Smooth muscle cell (in vitro differentiated cells): ENCODE data around the gene TEPSIN. TPM values are rescaled to one million over a fixed set of nuclear protein-coding genes. Genes with fewer than 3 reads are reported as not detected.

Experiments used
- DNase-seq: peaks from one replicate; lab custom pipeline; 2025; ENCODE audit not compliant: unreplicated experiment; lab: John Stamatoyannopoulos, UW
- H2AFZ ChIP-seq: fragments of 200-600 bp; sonication (generic); 2 replicates; pipeline ENCODE4 v1.6.0; 2016; ENCODE audit warnings: antibody characterized with exemption, low read depth, mild to moderate bottlenecking
- H3F3A ChIP-seq: fragments of 200-600 bp; sonication (generic); 2 replicates; pipeline ENCODE4 v1.6.0; 2017; ENCODE audit warnings: antibody characterized with exemption, low read depth
- H3K27ac ChIP-seq: fragments of 200-600 bp; sonication (generic); 2 replicates; pipeline ENCODE4 v1.5.1; 2016; ENCODE audit warnings: low read depth, mild to moderate bottlenecking
- H3K27me3 ChIP-seq: fragments of 200-600 bp; sonication (generic); 2 replicates; pipeline ENCODE4 v1.6.1; 2016; ENCODE audit warnings: low read depth, mild to moderate bottlenecking
- H3K36me3 ChIP-seq: fragments of 200-600 bp; sonication (generic); 2 replicates; pipeline ENCODE4 v1.5.1; 2016; ENCODE audit warnings: low read depth
- H3K4me1 ChIP-seq: fragments of 200-600 bp; sonication (generic); 2 replicates; pipeline ENCODE4 v1.5.1; 2016; ENCODE audit warnings: low read depth
- H3K4me2 ChIP-seq: fragments of 200-600 bp; sonication (generic); 2 replicates; pipeline ENCODE4 v1.6.0; 2016; ENCODE audit warnings: mild to moderate bottlenecking
- H3K4me3 ChIP-seq: fragments of 200-600 bp; sonication (generic); 2 replicates; pipeline ENCODE4 v1.5.1; 2016; ENCODE audit warnings: mild to moderate bottlenecking
- H3K79me2 ChIP-seq: fragments of 200-600 bp; sonication (generic); 2 replicates; pipeline ENCODE4 v1.6.0; 2016; ENCODE audit warnings: low read depth, mild to moderate bottlenecking
- H3K9ac ChIP-seq: fragments of 200-600 bp; sonication (generic); 2 replicates; pipeline ENCODE4 v1.6.0; 2016; ENCODE audit warnings: low read depth
- H3K9me3 ChIP-seq: fragments of 200-600 bp; sonication (generic); replicated peaks from 2 replicates; pipeline ENCODE4 v1.5.1; 2016; ENCODE audit warnings: low read depth
- H4K20me1 ChIP-seq: fragments of 200-600 bp; sonication (generic); 2 replicates; pipeline ENCODE4 v1.6.0; 2016; ENCODE audit warnings: low read depth
- WGBS: methylation state at CpG from one replicate; pipeline ENCODE4 v1.1.7; 2016; ENCODE audit warnings: low lambda C conversion rate; 5-methylcytosine and 5-hydroxymethylcytosine counted together
- polyA plus RNA-seq: library from polyadenylated mRNA; unstranded; fragments of >200 nt; fragmentation: Nextera tagmentation; extraction: Ambion mirVana; gene quantifications from 2 replicates; pipeline ENCODE4 v1.2.1, GENCODE V29; 2016
- total RNA-seq: library from RNA; depleted of rRNA; stranded (reverse); fragments of >200 nt; gene quantifications from 2 replicates; pipeline ENCODE4 v1.2.3, GENCODE V29; 2014
- TF ChIP-seq, protein P1 (sequence below): fragments of 200-600 bp; sonication (generic); IDR thresholded peaks from 2 replicates; pipeline ENCODE4 v1.5.1; 2017; ENCODE audit warnings: borderline replicate concordance, mild to moderate bottlenecking, antibody characterized with exemption; ENCODE audit not compliant: insufficient read depth, poor library complexity, severe bottlenecking

The TEPSIN gene
- total and polyA plus RNA-seq, 2 experiments from 2014 or later = 9.8 to 18.6 TPM

DNA sequence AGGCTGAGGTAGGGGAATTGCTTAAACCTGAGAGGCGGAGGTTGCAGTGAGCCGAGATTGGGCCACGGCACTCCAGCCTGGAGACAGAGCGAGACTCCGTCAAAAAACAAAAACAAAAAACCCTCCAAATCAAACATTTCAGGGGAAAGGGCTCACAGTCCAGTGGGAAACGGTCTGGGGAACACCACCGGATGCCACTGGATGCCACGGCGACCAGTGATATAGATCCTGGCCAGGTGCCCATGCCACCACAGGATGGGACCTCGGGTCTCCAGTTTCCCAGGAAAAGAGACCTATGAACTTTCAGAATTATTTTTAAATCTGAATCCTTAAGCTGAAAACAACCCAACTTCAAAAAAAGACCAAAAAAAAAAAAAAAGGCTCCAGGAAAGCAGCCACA is 28.4 kb downstream of the TEPSIN start:
- H3K9ac ChIP-seq = no peak overlapping the region
- no peaks in the 10 kb centered on the region for H3K79me2 ChIP-seq
- no peak overlapping the region for H3K4me2 ChIP-seq
- H3K9me3 ChIP-seq = no peaks in the 10 kb centered on the region
- H3F3A ChIP-seq = no peaks in the 10 kb centered on the region
- no peak overlapping the region for H2AFZ ChIP-seq
- TF ChIP-seq, protein P1, sequence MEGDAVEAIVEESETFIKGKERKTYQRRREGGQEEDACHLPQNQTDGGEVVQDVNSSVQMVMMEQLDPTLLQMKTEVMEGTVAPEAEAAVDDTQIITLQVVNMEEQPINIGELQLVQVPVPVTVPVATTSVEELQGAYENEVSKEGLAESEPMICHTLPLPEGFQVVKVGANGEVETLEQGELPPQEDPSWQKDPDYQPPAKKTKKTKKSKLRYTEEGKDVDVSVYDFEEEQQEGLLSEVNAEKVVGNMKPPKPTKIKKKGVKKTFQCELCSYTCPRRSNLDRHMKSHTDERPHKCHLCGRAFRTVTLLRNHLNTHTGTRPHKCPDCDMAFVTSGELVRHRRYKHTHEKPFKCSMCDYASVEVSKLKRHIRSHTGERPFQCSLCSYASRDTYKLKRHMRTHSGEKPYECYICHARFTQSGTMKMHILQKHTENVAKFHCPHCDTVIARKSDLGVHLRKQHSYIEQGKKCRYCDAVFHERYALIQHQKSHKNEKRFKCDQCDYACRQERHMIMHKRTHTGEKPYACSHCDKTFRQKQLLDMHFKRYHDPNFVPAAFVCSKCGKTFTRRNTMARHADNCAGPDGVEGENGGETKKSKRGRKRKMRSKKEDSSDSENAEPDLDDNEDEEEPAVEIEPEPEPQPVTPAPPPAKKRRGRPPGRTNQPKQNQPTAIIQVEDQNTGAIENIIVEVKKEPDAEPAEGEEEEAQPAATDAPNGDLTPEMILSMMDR = no peak
- no peak for DNase-seq
- H3K36me3 ChIP-seq = no peaks in the 10 kb centered on the region
- WGBS = 98% methylated on average over 10 of the region's 10 CpGs
- H3K27me3 ChIP-seq = no peaks in the 10 kb centered on the region
- peaks cover 12% of the 10 kb centered on the region for H4K20me1 ChIP-seq
- no peak overlapping the region for H3K27ac ChIP-seq
- H3K4me1 ChIP-seq = no peaks in the 10 kb centered on the region
- H3K4me3 ChIP-seq = no peak overlapping the region

- over 99% methylated on average over 14 of the region's 16 CpGs for WGBS
- no peaks in the 10 kb centered on the region for H3K9me3 ChIP-seq
- H2AFZ ChIP-seq = no peak overlapping the region
Observed at GRCh38 chr17:81209141-81209540, 29.7 kb downstream of the TEPSIN start.

GRCh38 chr17:81208651-81209050 is 30.2 kb downstream of the TEPSIN start:
- Histone ChIP-seq H3K27me3 (no peaks in the 10 kb centered on the region), H3K9me3 (no peaks in the 10 kb centered on the region), H3F3A (no peaks in the 10 kb centered on the region), H2AFZ (no peak overlapping the region), H3K4me2 (no peak overlapping the region), H3K27ac (no peak overlapping the region), H4K20me1 (peaks cover 12% of the 10 kb centered on the region), H3K4me1 (no peaks in the 10 kb centered on the region), H3K9ac (no peak overlapping the region), H3K79me2 (no peaks in the 10 kb centered on the region), H3K36me3 (no peaks in the 10 kb centered on the region), H3K4me3 (no peak overlapping the region)
- TF ChIP-seq, protein P1 = no peak
- DNase-seq = no peak
- 97% methylated on average over 9 of the region's 10 CpGs for WGBS

More at GRCh38 chr17:81209141-81209540, 29.7 kb downstream of the TEPSIN start:
- no peak for DNase-seq
- H3K79me2 ChIP-seq = no peaks in the 10 kb centered on the region
- no peak overlapping the region for H3K27ac ChIP-seq
- no peak overlapping the region for H3K4me3 ChIP-seq
- H3K4me2 ChIP-seq = no peak overlapping the region
- H3F3A ChIP-seq = no peaks in the 10 kb centered on the region
- peaks cover 12% of the 10 kb centered on the region for H4K20me1 ChIP-seq
- H3K4me1 ChIP-seq = no peaks in the 10 kb centered on the region
- TF ChIP-seq, protein P1 = no peak
- no peaks in the 10 kb centered on the region for H3K27me3 ChIP-seq
- H3K36me3 ChIP-seq = no peaks in the 10 kb centered on the region
- H3K9ac ChIP-seq = no peak overlapping the region

DNA sequence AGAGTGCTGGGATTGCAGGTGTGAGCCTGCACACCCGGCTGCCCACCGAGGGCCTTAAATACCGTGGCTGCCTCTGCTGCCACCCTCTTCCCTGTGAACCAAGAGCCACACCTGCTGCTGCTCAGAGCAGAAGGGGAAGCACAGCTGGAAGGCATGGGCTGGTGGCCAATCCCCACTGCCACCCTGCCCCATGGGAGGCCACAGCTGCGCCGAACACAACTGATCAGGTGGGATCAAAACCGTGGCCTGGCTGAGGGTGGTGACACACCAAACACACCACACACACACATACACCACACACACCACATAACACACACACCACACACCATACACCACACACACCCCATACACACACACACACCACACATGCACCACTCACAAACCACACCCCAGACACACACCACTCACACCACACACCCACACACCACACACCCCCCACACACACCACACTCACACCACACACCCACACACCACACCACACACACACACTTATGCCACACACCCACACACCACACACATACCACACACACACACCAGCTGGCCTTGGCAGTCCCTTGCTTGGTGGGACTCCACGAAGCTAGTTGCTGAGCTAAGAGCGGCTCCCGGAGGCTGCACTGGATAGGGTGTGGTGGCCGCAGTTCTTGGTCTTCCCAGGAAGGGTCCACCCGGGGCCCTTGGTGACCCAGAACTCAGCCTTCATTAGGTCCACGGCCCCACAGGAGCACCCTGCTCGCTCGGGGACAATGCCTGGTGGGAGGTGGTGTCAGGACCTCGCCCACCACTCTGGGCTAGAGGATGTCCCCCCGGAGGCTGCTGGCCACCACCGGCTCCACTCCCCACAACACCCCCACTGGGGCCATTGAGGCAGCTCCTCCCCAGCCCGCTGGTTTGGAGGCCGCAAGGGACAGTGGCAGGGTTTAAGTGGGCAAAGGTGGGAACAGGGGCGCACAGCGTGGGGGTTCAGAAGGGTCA is 31.0 kb downstream of the TEPSIN start:
- Histone ChIP-seq H3K4me1 (no peaks in the 10 kb centered on the region), H3K79me2 (no peaks in the 10 kb centered on the region), H3K4me3 (no peak overlapping the region), H3K9ac (no peak overlapping the region), H2AFZ (no peak overlapping the region), H3K27ac (no peak overlapping the region), H3K9me3 (no peaks in the 10 kb centered on the region), H3K36me3 (no peaks in the 10 kb centered on the region), H3K27me3 (no peaks in the 10 kb centered on the region), H4K20me1 (peaks cover 12% of the 10 kb centered on the region), H3K4me2 (no peak overlapping the region), H3F3A (no peaks in the 10 kb centered on the region)
- DNase-seq = no peak
- 98% methylated on average over 20 of the region's 21 CpGs for WGBS
- TF ChIP-seq, protein P1 = no peak
